ENCODE data around the gene ALDH9A1.
"Not testable (repeated sequence)": the region's sequence is repeated elsewhere in the genome, so short reads cannot be mapped to it uniquely, and the experiment has no call there.

The ALDH9A1 gene

GRCh38 chr1:165639821-165640623 lies 58.3 kb downstream of the ALDH9A1 start:
- H2AK5ac ChIP-seq (ENCODE audit: low read depth, low read length): no peak overlapping the region
- no peak overlapping the region for H4K91ac ChIP-seq (ENCODE audit: low read depth, low read length, poor library complexity)
- H3K79me1 ChIP-seq (ENCODE audit: low read depth, low read length): peaks cover 3% of the 10 kb centered on the region
- no peaks in the 10 kb centered on the region for H3K9me3 ChIP-seq (replicated peaks in 1 of 2; ENCODE audit: control insufficient read depth in 2 of 2, insufficient read depth in 1 of 2, low read depth in 1 of 2, low read length in 2 of 2)
- H3K27ac ChIP-seq (replicated peaks; ENCODE audit: low read length): no peak overlapping the region
- no peak overlapping the region for H2BK120ac ChIP-seq (ENCODE audit: low read depth, low read length)
- no peak overlapping the region for H3K4ac ChIP-seq (ENCODE audit: low read length)
- no peak overlapping the region for H2BK5ac ChIP-seq (ENCODE audit: low read length)
- no peak overlapping the region for H2BK12ac ChIP-seq (ENCODE audit: low read length)
- H3K14ac ChIP-seq (ENCODE audit: low read length): no peak overlapping the region
- H3K9ac ChIP-seq (ENCODE audit: low read depth, low read length, poor library complexity): no peak overlapping the region
- DNase-seq (ENCODE audit: low spot score): no peak
- no peak overlapping the region for H3K18ac ChIP-seq (ENCODE audit: low read length)
- H3K36me3 ChIP-seq (replicated peaks in 1 of 2; ENCODE audit: control insufficient read depth in 2 of 2, insufficient read depth in 2 of 2, low read length in 2 of 2): peaks cover 0 to 18% of the 10 kb centered on the region in 2 donors
- no peak overlapping the region for H3K4me3 ChIP-seq (ENCODE audit: low read length in 2 of 2)
- H3K23ac ChIP-seq (ENCODE audit: low read depth, low read length, poor library complexity): no peak overlapping the region
- WGBS, 2 donors (ENCODE audit: extremely low coverage in 2 of 2, insufficient read length in 2 of 2, insufficient replicate concordance in 1 of 2): no CpG with 5 or more reads among the region's 1 CpG
- H3K4me1 ChIP-seq (ENCODE audit: control insufficient read depth in 2 of 2, insufficient read depth in 1 of 2, low read depth in 1 of 2, low read length in 2 of 2): peaks cover 2 to 3% of the 10 kb centered on the region in 2 donors
- no peak overlapping the region for H4K8ac ChIP-seq (ENCODE audit: low read depth, low read length)
- no peak overlapping the region for H2BK15ac ChIP-seq (ENCODE audit: low read length)
- H3K4me2 ChIP-seq (ENCODE audit: insufficient read depth, low read length, poor library complexity, severe bottlenecking): no peak overlapping the region
- no peak overlapping the region for H2AFZ ChIP-seq (ENCODE audit: low read length)
- H3K27me3 ChIP-seq (ENCODE audit: control insufficient read depth in 3 of 3, insufficient read depth in 3 of 3, low read depth in 1 of 3, low read length in 3 of 3): no peaks in the 10 kb centered on the region

- WGBS, 2 donors (ENCODE audit: extremely low coverage in 2 of 2, insufficient read length in 2 of 2, insufficient replicate concordance in 1 of 2): no CpG with 5 or more reads among the region's 7 CpGs
- H3K4ac ChIP-seq (ENCODE audit: low read length): not testable (repeated sequence)
Observed at GRCh38 chr1:165638211-165638610, 60.2 kb downstream of the ALDH9A1 start.

GRCh38 chr1:165637427-165637826 lies 60.9 kb downstream of the ALDH9A1 start:
- H4K91ac ChIP-seq (ENCODE audit: low read depth, low read length, poor library complexity): no peak overlapping the region
- H3K36me3 ChIP-seq (replicated peaks in 1 of 2; ENCODE audit: control insufficient read depth in 2 of 2, insufficient read depth in 2 of 2, low read length in 2 of 2): peaks cover 0 to 18% of the 10 kb centered on the region in 2 donors
- no peak overlapping the region for H2BK120ac ChIP-seq (ENCODE audit: low read depth, low read length)
- H3K18ac ChIP-seq (ENCODE audit: low read length): no peak overlapping the region
- H3K79me1 ChIP-seq (ENCODE audit: low read depth, low read length): peaks cover 3% of the 10 kb centered on the region
- H3K14ac ChIP-seq (ENCODE audit: low read length): no peak overlapping the region
- no peak overlapping the region for H2AFZ ChIP-seq (ENCODE audit: low read length)
- no CpG with 5 or more reads among the region's 1 CpG for WGBS, 2 donors (ENCODE audit: extremely low coverage in 2 of 2, insufficient read length in 2 of 2, insufficient replicate concordance in 1 of 2)
- no peak for DNase-seq (ENCODE audit: low spot score)
- no peaks in the 10 kb centered on the region for H3K27me3 ChIP-seq (ENCODE audit: control insufficient read depth in 3 of 3, insufficient read depth in 3 of 3, low read depth in 1 of 3, low read length in 3 of 3)
- H3K9me3 ChIP-seq (replicated peaks in 1 of 2; ENCODE audit: control insufficient read depth in 2 of 2, insufficient read depth in 1 of 2, low read depth in 1 of 2, low read length in 2 of 2): no peaks in the 10 kb centered on the region
- H3K4me1 ChIP-seq (ENCODE audit: control insufficient read depth in 2 of 2, insufficient read depth in 1 of 2, low read depth in 1 of 2, low read length in 2 of 2): peaks cover 3 to 7% of the 10 kb centered on the region in 2 donors
- no peak overlapping the region for H3K27ac ChIP-seq (replicated peaks; ENCODE audit: low read length)
- H3K4ac ChIP-seq (ENCODE audit: low read length): no peak overlapping the region
- H4K8ac ChIP-seq (ENCODE audit: low read depth, low read length): no peak overlapping the region
- no peak overlapping the region for H3K9ac ChIP-seq (ENCODE audit: low read depth, low read length, poor library complexity)
- no peak overlapping the region for H3K4me3 ChIP-seq (ENCODE audit: low read length in 2 of 2)
- H2BK15ac ChIP-seq (ENCODE audit: low read length): no peak overlapping the region
- H3K4me2 ChIP-seq (ENCODE audit: insufficient read depth, low read length, poor library complexity, severe bottlenecking): no peak overlapping the region
- H2BK12ac ChIP-seq (ENCODE audit: low read length): no peak overlapping the region
- H2AK5ac ChIP-seq (ENCODE audit: low read depth, low read length): no peak overlapping the region
- no peak overlapping the region for H2BK5ac ChIP-seq (ENCODE audit: low read length)
- no peak overlapping the region for H3K23ac ChIP-seq (ENCODE audit: low read depth, low read length, poor library complexity)

More at GRCh38 chr1:165638211-165638610, 60.2 kb downstream of the ALDH9A1 start:
- not testable (repeated sequence) for DNase-seq (ENCODE audit: low spot score); H2AK5ac ChIP-seq (ENCODE audit: low read depth, low read length); H3K23ac ChIP-seq (ENCODE audit: low read depth, low read length, poor library complexity); H3K27me3 ChIP-seq (ENCODE audit: control insufficient read depth in 3 of 3, insufficient read depth in 3 of 3, low read depth in 1 of 3, low read length in 3 of 3); H3K9me3 ChIP-seq (replicated peaks in 1 of 2; ENCODE audit: control insufficient read depth in 2 of 2, insufficient read depth in 1 of 2, low read depth in 1 of 2, low read length in 2 of 2); H3K79me1 ChIP-seq (ENCODE audit: low read depth, low read length); H3K4me1 ChIP-seq (ENCODE audit: control insufficient read depth in 2 of 2, insufficient read depth in 1 of 2, low read depth in 1 of 2, low read length in 2 of 2); H2BK15ac ChIP-seq (ENCODE audit: low read length); H3K4me3 ChIP-seq (ENCODE audit: low read length in 2 of 2); H3K18ac ChIP-seq (ENCODE audit: low read length); H3K14ac ChIP-seq (ENCODE audit: low read length); H3K4me2 ChIP-seq (ENCODE audit: insufficient read depth, low read length, poor library complexity, severe bottlenecking); H3K27ac ChIP-seq (replicated peaks; ENCODE audit: low read length); H3K9ac ChIP-seq (ENCODE audit: low read depth, low read length, poor library complexity); H2BK5ac ChIP-seq (ENCODE audit: low read length); H2BK120ac ChIP-seq (ENCODE audit: low read depth, low read length); H4K91ac ChIP-seq (ENCODE audit: low read depth, low read length, poor library complexity); H2AFZ ChIP-seq (ENCODE audit: low read length); H2BK12ac ChIP-seq (ENCODE audit: low read length); H4K8ac ChIP-seq (ENCODE audit: low read depth, low read length)
- peaks cover 0 to 18% of the 10 kb centered on the region in 2 donors for H3K36me3 ChIP-seq (replicated peaks in 1 of 2; ENCODE audit: control insufficient read depth in 2 of 2, insufficient read depth in 2 of 2, low read length in 2 of 2)

GRCh38 chr1:165635823-165636222 lies 62.5 kb downstream of the ALDH9A1 start:
- Histone ChIP-seq H3K4me3 (ENCODE audit: low read length in 2 of 2) (no peak overlapping the region), H3K4me1 (ENCODE audit: control insufficient read depth in 2 of 2, insufficient read depth in 1 of 2, low read depth in 1 of 2, low read length in 2 of 2) (peaks cover 5 to 8% of the 10 kb centered on the region in 2 donors), H3K9me3 (replicated peaks in 1 of 2; ENCODE audit: control insufficient read depth in 2 of 2, insufficient read depth in 1 of 2, low read depth in 1 of 2, low read length in 2 of 2) (no peaks in the 10 kb centered on the region)

More at GRCh38 chr1:165635823-165636222, 62.5 kb downstream of the ALDH9A1 start:
- Histone ChIP-seq H3K27me3 (ENCODE audit: control insufficient read depth in 3 of 3, insufficient read depth in 3 of 3, low read depth in 1 of 3, low read length in 3 of 3) (no peaks in the 10 kb centered on the region), H4K91ac (ENCODE audit: low read depth, low read length, poor library complexity) (no peak overlapping the region), H2AFZ (ENCODE audit: low read length) (no peak overlapping the region), H3K36me3 (replicated peaks in 1 of 2; ENCODE audit: control insufficient read depth in 2 of 2, insufficient read depth in 2 of 2, low read length in 2 of 2) (peaks cover 0 to 18% of the 10 kb centered on the region in 2 donors), H3K14ac (ENCODE audit: low read length) (no peak overlapping the region), H3K23ac (ENCODE audit: low read depth, low read length, poor library complexity) (no peak overlapping the region), H2BK5ac (ENCODE audit: low read length) (no peak overlapping the region), H3K79me1 (ENCODE audit: low read depth, low read length) (peaks cover 4% of the 10 kb centered on the region), H4K8ac (ENCODE audit: low read depth, low read length) (no peak overlapping the region), H2AK5ac (ENCODE audit: low read depth, low read length) (no peak overlapping the region), H3K9ac (ENCODE audit: low read depth, low read length, poor library complexity) (no peak overlapping the region), H3K18ac (ENCODE audit: low read length) (no peak overlapping the region), H2BK15ac (ENCODE audit: low read length) (no peak overlapping the region), H2BK120ac (ENCODE audit: low read depth, low read length) (no peak overlapping the region), H3K27ac (replicated peaks; ENCODE audit: low read length) (no peak overlapping the region), H2BK12ac (ENCODE audit: low read length) (no peak overlapping the region), H3K4me2 (ENCODE audit: insufficient read depth, low read length, poor library complexity, severe bottlenecking) (no peak overlapping the region), H3K4ac (ENCODE audit: low read length) (no peak overlapping the region)
- no CpG with 5 or more reads among the region's 2 CpGs for WGBS, 2 donors (ENCODE audit: extremely low coverage in 2 of 2, insufficient read length in 2 of 2, insufficient replicate concordance in 1 of 2)
- no peak for DNase-seq (ENCODE audit: low spot score)
